Adrenal gland (tissue), 5 donors: ENCODE results near the gene SALL3.

Source experiments
- POLR2A ChIP-seq, 2 donors: fragments of 450-650 bp; IDR thresholded peaks; one replicate each; pipeline ENCODE4 v1.6.1; 2017; ENCODE audit warnings: antibody characterized with exemption in 2 of 2, mild to moderate bottlenecking in 2 of 2, moderate library complexity in 1 of 2
- TF ChIP-seq, protein P1 (sequence below), 6 experiments: fragments of 450-650 bp in 4 of 6; fragments of 200-600 bp in 2 of 6; sonication (generic) in 1 of 6; IDR thresholded peaks; 1 replicate in 5 of 6; 2 replicates in 1 of 6; pipeline versions ENCODE4 v1.5.1 to v1.8.0; 2016 to 2021; ENCODE audit warnings: antibody characterized with exemption in 6 of 6, mild to moderate bottlenecking in 2 of 6, moderate library complexity in 1 of 6
- donor health status: DM: no; HTN: no; CAD: no.

- no peak for TF ChIP-seq POLR2A (IDR thresholded peaks at IDR 0.05)
- TF ChIP-seq, protein P1, sequence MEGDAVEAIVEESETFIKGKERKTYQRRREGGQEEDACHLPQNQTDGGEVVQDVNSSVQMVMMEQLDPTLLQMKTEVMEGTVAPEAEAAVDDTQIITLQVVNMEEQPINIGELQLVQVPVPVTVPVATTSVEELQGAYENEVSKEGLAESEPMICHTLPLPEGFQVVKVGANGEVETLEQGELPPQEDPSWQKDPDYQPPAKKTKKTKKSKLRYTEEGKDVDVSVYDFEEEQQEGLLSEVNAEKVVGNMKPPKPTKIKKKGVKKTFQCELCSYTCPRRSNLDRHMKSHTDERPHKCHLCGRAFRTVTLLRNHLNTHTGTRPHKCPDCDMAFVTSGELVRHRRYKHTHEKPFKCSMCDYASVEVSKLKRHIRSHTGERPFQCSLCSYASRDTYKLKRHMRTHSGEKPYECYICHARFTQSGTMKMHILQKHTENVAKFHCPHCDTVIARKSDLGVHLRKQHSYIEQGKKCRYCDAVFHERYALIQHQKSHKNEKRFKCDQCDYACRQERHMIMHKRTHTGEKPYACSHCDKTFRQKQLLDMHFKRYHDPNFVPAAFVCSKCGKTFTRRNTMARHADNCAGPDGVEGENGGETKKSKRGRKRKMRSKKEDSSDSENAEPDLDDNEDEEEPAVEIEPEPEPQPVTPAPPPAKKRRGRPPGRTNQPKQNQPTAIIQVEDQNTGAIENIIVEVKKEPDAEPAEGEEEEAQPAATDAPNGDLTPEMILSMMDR (IDR thresholded peaks at IDR 0.05), result no peak
These were observed 1.8 kb downstream of the SALL3 start for GRCh38 chr18:78981394-78981831.
